Activated naive CD8-positive, alpha-beta T cell treated with anti-CD3 and anti-CD28 coated beads, Interleukin-2, amount 10 ng/mL, durations not matched to agents 7 days and 5 days (primary cell): ENCODE measurements around the gene MSH4. TPM values are rescaled to one million over a fixed set of nuclear protein-coding genes. Genes with fewer than 3 reads are reported as not detected.

Source experiments
- total RNA-seq, 2 experiments: library from RNA; stranded (reverse); gene quantifications; one replicate each; pipeline ENCODE4 v1.2.3, GENCODE V29; 2021

The MSH4 gene
- total RNA-seq, 2 experiments from 2014 or later = 0.40 to 0.67 TPM

Other genes with a start within 250 kb of the MSH4 start
- under 1 TPM; 0.79 to 0.89 TPM for gene SLC44A5, start 185.8 kb upstream of the MSH4 start, total RNA-seq
- 10 to 100 TPM; 34.9 to 37.5 TPM for gene ACADM, start 72.2 kb upstream of the MSH4 start, total RNA-seq
- 10 to 100 TPM; 86.0 to 93.9 TPM for gene RABGGTB, start 10.6 kb upstream of the MSH4 start, total RNA-seq
- gene ASB17, start 135.5 kb downstream of the MSH4 start, total RNA-seq = not detected